Retina (tissue), 1 donor: Measurements from ENCODE around the gene ISCA2.
"Not testable (repeated sequence)": the region's sequence is repeated elsewhere in the genome, so short reads cannot be mapped to it uniquely, and the experiment has no call there.

Source experiments
- DNase-seq: peaks from one replicate; pipeline ENCODE4 v3.0.0-alpha.2; 2016

ISCA2 gene

GRCh38 chr14:74531006-74531405 is 37.4 kb downstream of the ISCA2 start:
- DNase-seq, result no peak

GRCh38 chr14:74531467-74531866 is 37.9 kb downstream of the ISCA2 start:
- no peak for DNase-seq

- no peak for DNase-seq
These were observed 38.7 kb downstream of the ISCA2 start for GRCh38 chr14:74532246-74532645.

DNA sequence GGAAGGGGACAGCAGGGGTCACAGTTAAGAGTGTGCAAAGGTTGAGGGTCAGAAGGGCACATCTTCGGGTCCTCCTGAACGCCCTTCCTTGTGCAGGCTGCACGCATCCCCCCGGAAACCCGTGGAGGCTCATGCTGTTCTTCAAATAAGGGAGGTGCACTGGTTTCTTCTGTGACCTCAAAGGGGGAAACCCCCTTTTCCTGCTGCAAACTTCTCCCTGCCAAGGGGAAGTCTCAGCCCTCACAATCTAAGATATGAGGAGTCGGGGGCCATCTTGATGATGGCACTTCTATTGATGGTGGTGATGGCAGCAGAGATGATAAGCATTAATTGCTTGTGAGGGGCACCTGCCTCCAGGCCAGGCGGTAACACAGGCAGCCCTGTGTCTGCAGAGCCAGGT is 40.0 kb downstream of the ISCA2 start:
- no peak for DNase-seq

- DNase-seq, result no peak
These were observed 42.3 kb downstream of the ISCA2 start for GRCh38 chr14:74535756-74536325.

DNA sequence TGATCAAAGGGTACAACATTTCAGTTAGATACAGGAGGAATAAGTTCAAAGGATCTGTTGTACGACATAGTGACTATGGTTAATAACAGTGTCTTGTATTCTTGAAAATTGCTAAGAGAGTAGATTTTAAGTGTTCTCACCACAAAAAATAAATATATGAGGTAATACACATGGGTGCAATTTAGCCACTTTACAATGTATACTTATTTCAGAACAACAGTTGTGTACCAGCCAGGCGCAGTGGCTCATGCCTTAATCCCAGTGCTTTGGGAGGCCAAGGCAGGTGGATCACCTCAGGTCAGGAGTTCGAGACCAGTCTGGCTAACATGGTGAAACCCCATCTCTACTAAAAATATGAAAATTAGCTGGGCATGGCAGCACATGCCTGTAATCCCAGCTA is 42.8 kb downstream of the ISCA2 start:
- not testable (repeated sequence) for DNase-seq

- no peak for DNase-seq
These were observed 45.1 kb downstream of the ISCA2 start for GRCh38 chr14:74538411-74539391.

DNA sequence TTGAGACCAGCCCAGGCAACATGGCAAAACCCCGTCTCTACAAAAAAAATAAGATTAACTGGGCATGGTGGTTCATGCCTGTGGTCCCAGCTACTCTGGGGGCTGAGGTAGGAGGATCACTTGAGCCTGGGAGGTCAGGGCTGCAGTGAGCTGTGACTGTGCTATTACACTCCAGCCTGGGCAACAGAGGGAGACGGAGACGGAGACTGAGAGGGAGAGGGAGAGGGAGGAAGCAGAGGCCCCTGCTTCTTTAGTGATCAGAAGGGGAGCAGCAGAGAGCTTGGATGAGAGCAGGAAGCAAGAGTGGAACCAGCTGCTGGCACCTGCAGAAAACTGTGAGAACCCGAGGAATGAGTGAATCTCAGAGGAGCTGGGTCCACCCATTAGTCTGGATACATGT is 45.9 kb downstream of the ISCA2 start:
- no peak for DNase-seq

- DNase-seq, result no peak
These were observed 47.7 kb downstream of the ISCA2 start for GRCh38 chr14:74541225-74541624.

DNA sequence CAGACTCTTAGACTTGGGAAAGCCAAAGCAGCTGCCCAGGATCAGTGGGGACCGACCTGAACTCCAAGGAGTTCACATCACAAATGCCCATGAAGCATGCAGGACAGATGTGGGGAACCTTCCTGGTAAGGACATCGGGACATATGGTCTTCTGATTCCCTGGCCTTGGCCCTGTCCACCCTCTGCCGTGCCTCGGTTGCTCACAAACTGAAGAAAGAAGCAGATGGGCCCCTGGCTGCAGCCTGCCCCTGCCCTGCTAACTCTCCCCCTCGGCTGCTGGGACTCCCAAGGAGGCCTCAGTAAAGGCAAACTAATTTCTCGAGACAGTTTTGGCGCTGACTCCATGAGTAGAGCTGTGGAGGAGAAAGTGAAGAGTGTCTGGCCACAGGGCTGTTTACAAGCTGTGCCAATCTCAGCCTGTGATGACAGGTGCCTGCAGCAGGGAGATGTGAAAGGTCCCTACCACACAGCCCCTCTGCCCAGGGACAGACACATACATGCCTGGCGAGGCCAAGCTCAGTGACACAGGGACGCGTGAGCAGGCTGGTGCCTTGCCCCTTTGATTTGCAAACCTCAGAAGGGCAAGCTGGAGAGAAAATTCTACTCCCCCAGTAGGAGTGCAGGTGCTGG is 48.6 kb downstream of the ISCA2 start:
- DNase-seq, result no peak

DNA sequence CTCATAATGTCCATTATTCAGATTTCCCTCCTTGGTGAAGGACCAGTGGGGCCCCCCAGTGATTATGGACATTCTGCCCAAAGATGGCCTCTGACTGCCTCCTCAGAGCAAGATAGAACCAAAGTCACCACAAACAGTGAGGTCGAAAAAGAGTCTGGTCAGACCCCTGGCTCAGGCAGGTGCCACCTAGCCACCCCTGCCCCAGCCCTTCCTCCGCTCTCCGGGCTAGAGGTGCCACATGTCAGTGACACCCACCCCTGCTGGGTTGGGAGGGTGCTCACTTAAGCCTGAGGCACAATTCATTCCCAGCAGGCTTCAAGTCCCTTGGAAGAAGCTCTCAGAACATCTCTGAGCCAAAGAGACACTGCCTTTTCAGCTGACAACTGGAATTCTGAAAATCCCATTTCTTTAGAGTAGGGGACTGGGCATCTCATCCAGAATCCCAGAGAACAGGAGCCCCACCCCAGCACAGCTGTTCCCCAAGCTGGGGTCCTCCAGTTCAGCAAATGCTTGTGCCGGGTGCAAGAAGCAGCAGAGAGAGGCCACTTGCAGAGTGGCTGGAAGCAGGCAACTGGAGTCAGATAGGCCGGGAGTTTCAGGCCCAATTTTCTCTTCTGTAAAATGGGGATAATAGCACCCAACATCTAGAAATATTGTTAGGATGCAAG is 50.3 kb downstream of the ISCA2 start:
- no peak for DNase-seq

GRCh38 chr14:74545386-74545785 is 51.8 kb downstream of the ISCA2 start:
- no peak for DNase-seq

- DNase-seq, result no peak
These were observed 52.9 kb downstream of the ISCA2 start for GRCh38 chr14:74546416-74546815.
